HG02798 (cell line): ENCODE results near the gene LRRC4.

Source experiments
- ATAC-seq: cut with Tn5 transposase; IDR thresholded peaks from one replicate; pipeline ENCODE4 v1.9.1; 2021; ENCODE audit warnings: mild to moderate bottlenecking; ENCODE audit not compliant: unreplicated experiment, poor library complexity

The LRRC4 gene

DNA sequence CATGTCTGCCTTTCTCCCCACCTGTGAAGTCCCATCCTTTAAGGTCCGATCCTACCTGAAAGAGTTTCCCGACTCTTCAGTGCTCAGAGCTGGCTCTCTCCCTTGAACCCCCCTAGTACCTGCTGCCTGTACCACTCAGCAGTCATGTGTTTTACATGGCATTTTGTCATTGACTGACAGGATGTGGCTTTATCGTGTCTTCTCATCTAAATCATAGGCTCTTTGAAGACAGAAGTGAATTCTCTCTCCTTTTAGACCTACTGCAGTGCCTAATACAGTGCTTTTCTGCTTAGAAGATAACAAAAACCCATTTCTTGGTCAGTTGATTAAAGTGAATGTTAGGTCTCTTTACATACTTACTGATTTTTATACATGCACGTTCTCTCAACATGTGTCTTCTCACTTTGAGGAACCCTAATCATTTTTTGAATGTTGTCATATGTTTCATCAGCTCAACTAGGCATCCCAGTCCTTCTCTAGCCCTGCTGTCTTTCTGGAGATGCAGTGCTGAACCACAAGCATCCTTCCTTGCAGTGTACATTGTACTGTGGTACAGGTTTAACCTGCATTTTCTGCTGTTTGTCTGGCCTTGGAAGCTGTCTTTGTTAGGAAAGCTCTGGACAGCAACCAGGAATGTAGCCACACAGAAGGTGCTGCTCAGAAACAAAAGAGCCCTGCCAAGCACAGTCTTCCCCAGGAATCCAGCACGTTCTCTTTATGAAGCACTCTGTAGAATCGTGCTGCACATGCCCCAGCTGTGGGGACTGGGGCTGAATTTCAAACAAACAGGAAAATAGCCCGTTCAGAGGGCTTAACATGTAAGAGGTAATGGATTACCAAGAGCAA, 28.1 kb upstream of the LRRC4 start:
- no peak for ATAC-seq

GRCh38 chr7:128057909-128058308, 26.7 kb upstream of the LRRC4 start:
- ATAC-seq = no peak

DNA sequence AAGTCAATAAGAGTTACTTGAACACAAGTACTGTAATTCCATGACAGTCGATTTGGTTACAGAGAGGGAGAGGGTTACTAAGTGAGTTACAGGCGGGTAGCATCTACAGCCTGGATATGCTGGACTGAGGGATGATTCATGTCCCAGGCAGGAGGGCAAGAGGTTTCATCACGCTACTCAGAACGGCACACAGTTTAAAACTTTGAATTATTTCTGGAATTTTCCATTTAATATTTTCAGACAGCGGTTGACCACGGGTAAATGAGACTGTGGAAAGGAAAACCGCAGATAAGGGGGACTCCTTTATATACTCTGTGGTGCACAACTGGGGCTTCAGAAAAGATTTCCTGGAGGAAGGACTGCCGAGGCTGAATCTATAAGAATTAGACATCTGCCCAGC, 25.7 kb upstream of the LRRC4 start:
- no peak for ATAC-seq

- no peak for ATAC-seq
These were observed 24.4 kb upstream of the LRRC4 start for GRCh38 chr7:128055637-128056036.

- no peak for ATAC-seq
These were observed 23.3 kb upstream of the LRRC4 start for GRCh38 chr7:128054511-128054910.

DNA sequence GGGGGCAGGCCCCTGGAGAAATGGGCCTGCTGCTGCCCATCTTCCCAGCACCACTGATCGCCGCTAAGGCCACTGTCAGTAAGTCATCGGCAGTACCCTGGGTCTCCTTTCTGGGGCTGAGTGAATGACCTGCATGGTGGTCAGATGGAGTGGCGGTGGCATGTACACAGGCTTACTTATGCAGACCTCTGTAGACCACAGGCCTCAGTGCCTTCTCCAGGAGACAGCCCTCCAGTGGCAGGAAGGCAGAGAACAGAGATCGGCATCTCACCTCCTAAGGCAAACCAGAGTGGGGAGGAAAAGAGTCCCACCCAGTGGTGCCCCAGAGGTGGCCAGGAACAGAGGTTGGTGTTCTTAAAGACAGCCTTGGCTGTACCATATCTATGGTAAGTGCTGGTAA, 22.8 kb upstream of the LRRC4 start:
- ATAC-seq = no peak

DNA sequence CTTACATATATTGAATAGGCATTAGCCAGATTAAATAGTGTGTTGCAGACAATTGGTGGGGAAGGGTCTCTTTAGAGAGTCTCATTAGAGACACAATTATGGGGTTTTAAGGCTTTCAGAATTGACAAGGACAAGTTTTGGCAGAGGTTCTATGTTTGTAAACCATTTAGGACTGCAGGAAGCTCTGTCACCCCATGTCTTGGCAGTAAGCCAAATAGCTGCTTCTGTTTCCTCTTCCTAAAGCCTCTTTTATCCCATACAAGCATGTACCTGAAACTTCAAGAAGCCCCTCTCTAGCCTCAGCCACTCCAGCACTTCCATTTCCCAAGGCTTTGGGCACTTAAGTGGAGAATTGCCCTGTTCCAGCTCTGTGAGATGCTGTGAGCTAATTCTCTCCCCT, 21.8 kb upstream of the LRRC4 start:
- no peak for ATAC-seq

DNA sequence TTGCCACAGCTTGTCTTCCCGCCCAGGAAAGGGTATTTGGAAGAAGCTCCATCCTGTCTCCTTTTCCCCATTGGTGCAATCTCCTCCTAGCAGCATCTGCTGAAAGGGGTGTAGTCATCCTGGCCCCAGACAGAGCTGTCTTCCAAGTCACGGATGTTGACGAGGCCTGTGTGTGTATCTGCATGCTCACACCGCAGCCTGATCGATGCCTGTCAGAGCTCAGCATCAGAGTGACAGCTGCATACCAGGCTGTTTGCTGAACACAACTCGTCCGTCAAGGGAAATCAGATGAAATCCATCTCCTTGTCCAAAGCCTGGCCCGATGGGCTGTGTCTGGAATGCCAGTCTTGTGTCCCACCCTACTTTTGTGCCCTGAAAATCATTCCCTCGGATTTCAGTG, 21.2 kb upstream of the LRRC4 start:
- no peak for ATAC-seq

- ATAC-seq = no peak
These were observed 14.5 kb upstream of the LRRC4 start for GRCh38 chr7:128045766-128046165.

DNA sequence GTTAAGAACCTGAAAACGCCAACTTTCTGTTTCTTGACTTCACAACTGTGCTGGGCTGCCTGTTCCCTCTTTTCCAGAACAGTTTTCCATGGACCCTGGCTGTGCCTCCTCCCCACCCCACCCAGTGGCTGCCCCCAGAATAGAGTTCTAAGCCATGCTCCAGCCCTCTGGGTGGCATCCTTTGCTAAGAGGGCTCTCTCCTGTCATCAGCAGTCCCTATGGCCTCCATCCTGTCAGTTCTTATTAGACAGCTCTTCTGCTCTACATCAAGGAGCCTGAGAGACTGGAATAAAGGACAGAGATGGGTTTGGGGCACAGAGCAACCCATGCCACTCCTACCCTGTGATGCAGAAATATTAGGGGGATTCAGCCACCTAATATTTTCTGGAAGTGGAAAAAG, 13.9 kb upstream of the LRRC4 start:
- ATAC-seq = no peak

DNA sequence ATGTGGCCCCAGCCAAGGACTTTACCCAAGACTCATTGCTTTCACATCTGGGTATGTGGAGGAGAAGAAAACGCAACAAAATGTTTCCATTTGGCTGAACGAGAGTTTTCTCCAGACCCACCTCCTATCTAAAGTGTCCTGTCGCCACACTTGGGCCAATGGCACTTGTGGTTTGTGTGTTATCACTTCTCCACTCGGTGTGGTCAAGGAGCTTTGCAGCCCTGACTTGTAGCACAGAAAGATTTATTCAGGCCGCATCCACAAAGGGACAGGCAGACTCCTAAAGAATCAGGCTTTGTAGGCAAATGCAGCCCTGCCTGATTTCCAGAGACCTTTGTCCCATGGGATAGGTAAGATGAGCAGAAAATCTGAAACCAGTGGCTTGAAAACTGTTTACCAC, 12.8 kb upstream of the LRRC4 start:
- peak; percentile 40 for ATAC-seq

DNA sequence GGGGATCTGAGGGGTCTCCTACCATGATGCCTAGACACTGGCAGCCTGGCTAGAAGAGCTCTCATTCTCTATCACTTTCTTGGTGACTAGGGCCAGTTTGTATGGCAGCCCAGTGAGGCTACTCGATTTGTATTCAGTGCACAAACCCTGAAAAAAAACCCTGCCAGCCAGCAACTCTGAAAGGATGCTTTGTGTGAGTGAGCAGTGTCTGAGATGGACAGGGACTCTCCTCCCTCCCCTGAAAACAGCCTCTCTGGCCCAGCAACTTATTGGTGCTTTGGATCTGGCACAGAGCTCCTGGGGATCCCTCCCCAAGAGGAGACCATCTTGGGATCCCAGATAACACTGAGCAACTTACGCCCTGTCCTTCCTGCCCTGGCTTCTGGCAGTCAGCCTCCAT, 10.8 kb upstream of the LRRC4 start:
- ATAC-seq = no peak

- no peak for ATAC-seq
These were observed 10.0 kb upstream of the LRRC4 start for GRCh38 chr7:128041203-128041602.

DNA sequence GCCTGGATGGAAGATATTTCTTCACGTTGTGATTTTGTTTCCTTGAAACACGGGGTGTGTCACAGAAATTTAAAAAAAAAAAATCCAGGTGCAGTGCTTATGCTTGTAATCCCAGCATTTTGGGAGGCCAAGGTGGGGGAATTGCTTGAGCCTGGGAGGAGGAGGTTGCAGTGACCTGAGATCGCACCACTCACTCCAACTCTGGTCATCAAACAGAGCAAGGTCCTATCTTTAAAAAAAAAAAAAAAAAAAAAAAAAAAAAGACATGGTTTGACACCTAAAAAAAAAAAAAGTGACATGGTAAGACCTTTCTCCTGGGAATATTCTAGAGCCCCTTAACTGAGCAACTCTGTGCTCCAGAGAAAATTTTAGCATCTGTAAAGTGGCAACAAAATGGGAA, 9.0 kb upstream of the LRRC4 start:
- ATAC-seq = no peak

DNA sequence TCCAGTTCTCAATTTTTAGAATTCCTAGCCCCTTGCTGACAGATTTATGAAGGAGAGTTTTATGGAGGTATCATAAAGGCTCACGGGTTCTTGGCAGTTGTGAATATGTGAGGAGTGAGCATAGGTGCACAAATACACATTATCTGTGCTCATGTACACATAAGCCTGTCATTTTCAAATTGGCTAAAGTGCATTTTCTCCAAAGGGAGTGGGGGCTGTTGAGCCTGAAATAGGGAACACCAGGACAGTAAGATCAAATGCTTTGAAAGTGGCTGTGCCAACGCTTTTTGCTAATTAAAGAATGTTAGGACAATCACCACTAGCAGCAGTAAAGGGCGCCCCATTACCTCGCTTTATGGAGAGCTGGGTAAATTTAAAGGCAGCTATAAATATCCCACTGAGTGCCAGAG, 8.3 kb upstream of the LRRC4 start:
- no peak for ATAC-seq

DNA sequence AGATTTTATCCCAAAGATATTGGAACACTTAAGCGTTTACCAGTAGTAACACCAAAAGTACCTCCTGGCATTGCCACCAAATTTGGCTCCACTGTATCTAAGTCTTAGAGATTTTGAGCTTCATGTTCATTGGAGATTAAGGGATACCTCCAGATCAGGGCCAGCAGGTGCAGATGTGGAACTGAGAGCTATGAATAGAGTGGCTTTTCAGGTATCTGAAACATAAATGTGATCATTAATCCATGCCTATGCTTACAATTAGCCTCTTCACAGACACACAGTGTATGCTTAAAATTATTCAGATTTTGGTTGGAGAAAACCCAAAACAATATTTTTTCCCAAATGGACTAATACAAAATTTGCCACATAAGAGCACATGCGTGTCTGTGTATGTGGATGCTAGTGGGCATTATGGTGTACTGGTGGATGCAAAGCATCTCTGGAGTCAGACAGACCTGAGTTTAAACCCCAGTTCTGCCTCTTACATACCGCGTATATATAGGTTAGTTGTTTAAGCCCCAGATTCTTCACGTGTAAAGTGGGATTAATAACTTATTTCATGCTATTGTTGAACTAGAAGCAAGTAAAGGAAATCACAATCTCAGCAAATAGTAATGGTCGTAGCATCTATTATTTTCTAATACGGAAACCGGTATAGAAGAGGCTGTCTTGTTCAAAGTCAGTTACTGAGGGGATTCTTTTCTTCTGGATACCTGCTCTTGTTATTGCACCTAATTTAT, 6.8 kb upstream of the LRRC4 start:
- peak; percentile 30 for ATAC-seq

- ATAC-seq = no peak
These were observed 5.8 kb upstream of the LRRC4 start for GRCh38 chr7:128037081-128037480.

- ATAC-seq = peak; percentile 61
These were observed 5.1 kb upstream of the LRRC4 start for GRCh38 chr7:128036226-128036940.

- ATAC-seq = no peak
These were observed 4.5 kb upstream of the LRRC4 start for GRCh38 chr7:128035712-128036111.

DNA sequence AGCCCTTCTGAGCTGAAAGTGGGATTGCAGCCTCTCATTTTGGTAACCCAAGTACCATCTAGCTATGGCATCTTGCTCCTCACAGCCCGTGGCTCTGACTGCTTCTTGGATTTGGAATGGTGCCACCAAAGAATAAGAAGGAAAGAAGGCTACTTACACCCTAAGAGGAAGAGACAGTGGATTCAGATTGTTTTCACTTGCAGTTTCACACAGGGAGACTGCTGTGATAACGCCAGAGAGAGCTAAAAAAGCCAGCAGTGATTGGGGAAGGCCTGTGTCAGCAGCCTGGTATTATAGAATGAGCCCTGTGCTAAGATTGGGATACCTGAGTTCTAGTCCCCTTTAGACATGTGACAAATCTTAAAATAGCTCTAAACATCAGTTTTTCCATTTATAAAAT, 3.6 kb upstream of the LRRC4 start:
- no peak for ATAC-seq

DNA sequence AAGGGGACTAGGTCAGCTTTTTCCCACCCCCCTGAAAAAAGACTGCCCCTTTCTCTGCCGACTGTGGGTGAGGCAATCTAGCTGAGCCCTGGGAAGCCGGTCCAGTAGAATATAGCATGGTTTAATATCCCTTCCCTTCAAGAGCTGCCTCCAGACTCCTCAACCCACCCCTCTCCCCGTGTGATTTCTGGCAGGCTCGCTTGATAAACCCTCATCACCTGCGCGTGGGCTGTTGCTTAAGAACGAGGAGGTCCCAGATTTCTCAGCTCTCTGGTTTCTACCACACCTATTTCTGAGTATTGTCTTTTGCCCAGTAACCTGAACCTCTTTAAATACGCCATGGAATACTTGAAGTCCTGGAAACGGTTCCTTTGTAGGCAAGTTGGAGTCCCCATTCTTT, 2.0 kb upstream of the LRRC4 start:
- ATAC-seq = no peak
